Fibroblast of the aortic adventitia (primary cell): ENCODE data around the gene HSPA1B. TPM values are rescaled to one million over a fixed set of nuclear protein-coding genes. Genes with fewer than 3 reads are reported as not detected.
"Not testable (repeated sequence)": the region's sequence is repeated elsewhere in the genome, so short reads cannot be mapped to it uniquely, and the experiment has no call there.

Source experiments
- DNase-seq: peaks from one replicate; pipeline ENCODE4 v3.0.0-alpha.2; 2010; ENCODE audit warnings: low read depth
- H3K4me3 ChIP-seq: 2 replicates; pipeline ENCODE4 v1.5.1; 2011; ENCODE audit warnings: low read depth, mild to moderate bottlenecking, control low read depth, low read length, moderate library complexity
- CTCF ChIP-seq: IDR thresholded peaks from 2 replicates; pipeline ENCODE4 v1.5.1; 2011; ENCODE audit warnings: mild to moderate bottlenecking, low read length, control low read depth, inconsistent platforms; ENCODE audit not compliant: insufficient read depth
- total RNA-seq: library from RNA; depleted of rRNA; stranded (reverse); fragments of >200 nt; gene quantifications from 2 replicates; pipeline ENCODE4 v1.2.3, GENCODE V29; 2012; ENCODE audit warnings: low replicate concordance

The HSPA1B gene
- total RNA-seq, 1 donor: 112 TPM

- no peak for DNase-seq
- no peak for TF ChIP-seq CTCF
- H3K4me3 ChIP-seq: peak overlapping the region; percentile 13
These were observed 11.4 kb downstream of the HSPA1B start for GRCh38 chr6:31838968-31839367.

- not testable (repeated sequence) for DNase-seq
These were observed 12.2 kb downstream of the HSPA1B start for GRCh38 chr6:31839779-31840126.

GRCh38 chr6:31842053-31842452, 14.5 kb downstream of the HSPA1B start:
- H3K4me3 ChIP-seq: no peak overlapping the region
- no peak for DNase-seq
- no peak for TF ChIP-seq CTCF

More at GRCh38 chr6:31839779-31840126, 12.2 kb downstream of the HSPA1B start:
- H3K4me3 ChIP-seq: not testable (repeated sequence)

GRCh38 chr6:31844507-31844906, 17.0 kb downstream of the HSPA1B start:
- no peak overlapping the region for H3K4me3 ChIP-seq
- TF ChIP-seq CTCF: no peak
- DNase-seq: no peak

GRCh38 chr6:31847276-31847978, 19.9 kb downstream of the HSPA1B start:
- DNase-seq: no peak
- no peak overlapping the region for H3K4me3 ChIP-seq
- TF ChIP-seq CTCF: no peak

GRCh38 chr6:31850765-31851484, 23.4 kb downstream of the HSPA1B start:
- no peak for TF ChIP-seq CTCF
- no peak overlapping the region for H3K4me3 ChIP-seq
- DNase-seq: no peak

- peak; percentile 36 for DNase-seq
- H3K4me3 ChIP-seq: no peak overlapping the region
- TF ChIP-seq CTCF: no peak
These were observed 23.9 kb downstream of the HSPA1B start for GRCh38 chr6:31851485-31851832.

- not testable (repeated sequence) for H3K4me3 ChIP-seq, DNase-seq
These were observed 24.6 kb downstream of the HSPA1B start for GRCh38 chr6:31851980-31852718.

- DNase-seq, H3K4me3 ChIP-seq: not testable (repeated sequence)
These were observed 30.2 kb downstream of the HSPA1B start for GRCh38 chr6:31857774-31858173.
